HuH-7 (cell line): ENCODE results near the gene UQCRC1.

Source experiments
- DNase-seq: peaks from one replicate; pipeline ENCODE4 v3.0.0; 2011; ENCODE audit warnings: low spot score

Gene UQCRC1

GRCh38 chr3:48571938-48572337, 37.5 kb downstream of the UQCRC1 start:
- no peak for DNase-seq

- DNase-seq = no peak
Measured at GRCh38 chr3:48569808-48570450, 39.5 kb downstream of the UQCRC1 start.

- no peak for DNase-seq
Measured at GRCh38 chr3:48569400-48569799, 40.0 kb downstream of the UQCRC1 start.

DNA sequence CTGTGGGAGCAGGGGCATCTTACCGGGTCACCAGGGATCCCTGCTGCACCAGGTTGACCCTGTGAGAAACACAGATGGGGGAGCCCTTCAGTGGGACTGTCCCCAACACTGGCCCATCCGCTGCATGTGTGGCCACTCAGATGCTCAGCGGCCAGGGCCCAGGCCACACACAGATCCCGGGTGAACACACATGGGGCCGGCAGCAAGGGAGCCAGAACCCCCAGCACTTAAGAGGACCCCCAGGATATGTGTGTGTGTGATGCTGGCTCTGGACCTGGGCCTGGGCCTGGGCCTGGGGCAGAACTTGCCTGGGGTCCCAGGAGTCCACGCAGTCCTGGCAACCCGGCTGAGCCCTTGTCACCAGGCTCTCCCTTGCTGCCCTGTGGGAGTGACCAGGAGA, 41.0 kb downstream of the UQCRC1 start:
- DNase-seq = no peak

DNA sequence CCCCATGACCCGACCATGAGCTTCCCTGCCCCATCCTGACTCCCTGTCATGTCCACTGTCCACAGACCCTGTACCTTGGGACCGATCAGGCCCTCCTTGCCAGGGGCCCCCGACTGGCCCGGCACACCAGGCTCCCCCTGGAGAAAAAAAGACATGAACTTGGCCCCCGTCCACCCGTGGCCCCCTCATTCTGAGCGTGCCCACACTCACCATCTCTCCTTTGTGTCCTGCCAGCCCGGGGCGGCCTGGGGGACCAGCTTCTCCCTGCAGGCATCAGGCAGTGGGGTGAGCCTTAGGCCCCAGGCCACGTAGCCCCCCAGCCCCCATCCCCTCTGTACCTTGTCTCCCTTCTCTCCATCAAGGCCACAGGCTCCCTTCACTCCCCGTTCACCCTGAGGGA, 41.9 kb downstream of the UQCRC1 start:
- no peak for DNase-seq

GRCh38 chr3:48567090-48567489, 42.4 kb downstream of the UQCRC1 start:
- no peak for DNase-seq

DNA sequence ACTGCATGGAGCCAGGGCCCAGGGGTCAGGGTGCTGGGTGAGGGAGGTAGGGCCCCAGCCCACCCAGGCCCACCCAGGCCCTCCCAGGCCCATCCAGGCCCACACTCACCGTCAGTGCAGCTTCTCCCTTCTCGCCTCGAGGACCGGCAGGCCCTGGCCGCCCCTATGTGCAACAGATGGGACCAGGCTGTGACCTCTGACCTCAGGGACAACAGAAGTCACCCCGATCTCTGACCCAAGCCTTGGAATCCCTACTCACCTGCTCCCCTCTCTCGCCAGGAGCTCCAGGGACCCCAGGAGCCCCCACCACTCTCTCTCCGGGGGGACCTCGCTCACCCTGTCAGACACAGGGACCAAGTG, 43.1 kb downstream of the UQCRC1 start:
- no peak for DNase-seq

GRCh38 chr3:48565591-48566400, 43.6 kb downstream of the UQCRC1 start:
- no peak for DNase-seq

GRCh38 chr3:48565186-48565585, 44.3 kb downstream of the UQCRC1 start:
- DNase-seq = no peak

DNA sequence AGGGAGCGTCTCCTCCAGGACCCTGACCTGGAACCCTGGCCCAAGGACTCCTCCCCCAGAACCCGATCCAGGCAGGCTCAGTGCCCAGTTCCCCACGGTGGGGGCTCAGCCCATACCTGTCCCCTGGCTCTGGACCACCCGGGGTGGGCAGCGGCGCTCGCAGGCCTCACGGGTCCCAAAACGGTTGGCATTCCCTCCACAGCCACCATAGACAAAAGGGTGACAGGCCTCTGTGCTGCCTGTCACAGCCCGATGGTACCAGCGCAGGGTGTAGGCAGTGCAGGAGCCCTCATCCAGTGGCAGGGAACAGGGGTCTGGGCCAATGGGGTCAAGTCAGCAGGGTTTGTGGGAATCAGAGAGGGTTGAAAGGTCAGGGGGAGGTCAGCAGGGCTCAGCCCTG, 44.8 kb downstream of the UQCRC1 start:
- no peak for DNase-seq

- no peak for DNase-seq
Measured at GRCh38 chr3:48564022-48564421, 45.4 kb downstream of the UQCRC1 start.

- no peak for DNase-seq
Measured at GRCh38 chr3:48563382-48563918, 46.0 kb downstream of the UQCRC1 start, which contains the start of gene UCN2. UCN2 (minus strand) TSS chr3:48563781; CDS start chr3:48563124, 657 bp downstream.

DNA sequence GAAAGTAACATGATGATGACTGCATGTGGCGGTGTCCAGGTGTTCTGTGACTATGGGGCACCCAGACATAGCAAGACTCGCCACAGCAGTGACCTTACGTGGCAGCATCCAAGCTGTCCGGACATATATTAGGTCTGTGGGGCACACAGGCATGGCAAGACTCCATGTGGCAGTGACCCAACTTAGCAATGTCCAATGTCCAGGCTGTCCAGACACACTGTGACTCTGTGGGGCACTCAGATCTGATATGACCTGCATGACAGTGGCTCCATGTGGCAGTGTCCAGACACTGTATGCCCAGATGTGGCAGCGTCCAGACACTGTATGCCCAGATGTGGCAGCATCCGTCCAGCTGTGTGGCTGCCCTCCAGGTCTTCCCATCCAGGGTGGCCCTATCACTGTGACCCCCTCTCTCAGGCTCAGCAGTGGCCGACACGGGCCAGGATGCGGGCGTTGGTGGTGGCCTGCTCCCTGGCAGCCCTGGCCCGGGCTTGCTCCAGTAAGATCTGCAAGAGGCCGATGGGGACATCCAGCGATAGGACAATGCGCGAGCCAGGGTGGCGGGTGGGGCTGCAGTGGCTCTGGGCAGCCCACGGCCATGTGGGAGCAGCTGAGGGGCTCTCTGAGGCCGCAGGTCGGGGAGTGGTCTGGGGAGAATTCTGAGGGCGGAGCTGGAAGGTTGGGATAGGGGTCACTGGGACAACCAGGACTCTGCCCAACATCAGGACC, 46.9 kb downstream of the UQCRC1 start:
- DNase-seq = no peak

GRCh38 chr3:48561045-48561736, 48.3 kb downstream of the UQCRC1 start:
- DNase-seq = no peak

DNA sequence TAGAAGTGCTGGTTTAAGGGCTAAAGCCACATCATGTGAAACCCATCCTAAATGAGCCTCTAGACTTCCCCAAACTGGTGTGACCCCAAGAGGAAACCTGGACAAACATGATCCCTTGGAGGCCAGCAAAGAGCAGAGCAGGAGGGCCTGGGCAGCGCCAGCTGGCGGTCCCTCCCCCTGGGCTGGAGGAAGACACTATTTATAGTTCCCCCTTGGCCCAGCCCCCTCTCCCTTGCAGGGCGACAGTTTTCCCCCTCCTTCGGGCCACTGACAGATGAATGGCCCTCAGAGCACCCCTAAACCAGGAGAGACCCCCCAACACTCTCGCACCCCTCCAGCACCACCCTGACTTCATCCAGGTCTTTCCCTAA, 48.8 kb downstream of the UQCRC1 start:
- no peak for DNase-seq

DNA sequence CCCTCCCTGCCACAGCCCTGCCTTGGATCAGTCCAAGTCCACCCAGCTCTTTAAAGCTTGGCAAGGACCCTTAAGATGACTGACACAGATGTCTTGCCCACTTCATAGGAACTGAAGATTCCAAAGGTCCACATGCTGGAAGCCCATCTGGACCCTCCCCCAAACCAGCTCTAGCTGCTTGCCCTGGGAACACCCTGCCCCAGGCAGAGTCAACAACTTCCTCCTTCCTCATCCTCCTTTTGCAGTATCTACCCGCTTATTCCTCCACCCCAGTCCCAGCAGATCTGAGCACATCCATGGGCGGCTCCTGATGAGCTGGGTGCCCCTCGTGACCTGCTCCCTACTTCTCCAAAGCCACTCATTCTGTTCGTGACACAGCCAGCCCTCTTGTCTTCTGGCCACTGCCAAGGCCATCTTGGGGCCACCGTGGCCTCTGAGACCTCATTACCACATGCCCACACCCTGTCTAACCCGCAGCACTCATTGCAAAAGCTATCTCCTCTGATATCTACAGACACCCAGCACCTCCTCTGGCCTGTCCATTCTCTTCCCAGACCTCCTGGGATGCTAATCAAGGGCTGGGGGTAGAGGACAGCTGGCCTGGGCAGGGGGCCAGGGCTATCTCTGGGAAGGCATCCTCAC, 50.8 kb downstream of the UQCRC1 start:
- DNase-seq = no peak

GRCh38 chr3:48556796-48557626, 52.4 kb downstream of the UQCRC1 start, which contains the start of gene PFKFB4:
PFKFB4 (minus strand) TSS chr3:48556803; CDS start chr3:48556777, 26 bp downstream.
- DNase-seq = peak; percentile 99

DNA sequence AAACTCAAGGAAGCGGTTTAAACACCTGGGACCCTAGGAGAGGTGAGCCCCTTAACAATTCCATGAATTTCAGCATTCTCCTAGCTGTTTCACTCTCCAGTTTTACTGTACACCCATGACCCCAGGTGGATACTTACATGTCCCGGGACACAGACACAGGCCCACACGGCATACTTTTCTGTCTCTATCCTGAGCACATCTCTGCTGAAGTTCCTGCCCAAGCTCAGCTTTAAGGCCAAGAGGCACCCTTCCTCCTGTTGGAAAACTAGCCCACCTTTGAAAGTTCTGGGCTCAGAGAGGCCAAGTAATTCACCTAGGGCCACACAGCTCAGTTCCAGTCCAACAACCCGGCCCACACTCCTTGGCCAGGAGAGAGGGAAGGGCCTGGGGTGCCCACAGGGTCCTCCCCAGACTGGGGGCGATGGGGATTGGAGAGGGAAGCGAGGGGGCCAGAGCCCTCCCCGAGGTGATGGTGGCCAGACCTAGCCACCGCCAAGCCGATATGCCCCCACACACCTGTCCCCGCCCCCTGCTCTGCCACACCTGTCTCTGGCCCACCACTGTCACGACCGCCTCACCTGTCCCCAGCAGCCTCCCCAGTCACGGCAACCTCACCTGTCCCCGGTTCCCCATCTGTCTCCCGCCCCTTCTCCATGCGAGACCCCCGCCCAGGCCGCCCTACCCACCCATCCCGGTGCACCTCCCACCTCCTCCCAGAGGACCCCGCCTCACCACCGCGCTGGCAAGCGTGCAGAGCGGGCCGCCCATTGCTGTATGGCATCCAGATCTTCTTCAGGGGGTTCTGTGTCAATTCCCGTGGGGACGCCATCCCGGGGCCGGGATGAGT, 53.3 kb downstream of the UQCRC1 start:
- peak; percentile 10 for DNase-seq

DNA sequence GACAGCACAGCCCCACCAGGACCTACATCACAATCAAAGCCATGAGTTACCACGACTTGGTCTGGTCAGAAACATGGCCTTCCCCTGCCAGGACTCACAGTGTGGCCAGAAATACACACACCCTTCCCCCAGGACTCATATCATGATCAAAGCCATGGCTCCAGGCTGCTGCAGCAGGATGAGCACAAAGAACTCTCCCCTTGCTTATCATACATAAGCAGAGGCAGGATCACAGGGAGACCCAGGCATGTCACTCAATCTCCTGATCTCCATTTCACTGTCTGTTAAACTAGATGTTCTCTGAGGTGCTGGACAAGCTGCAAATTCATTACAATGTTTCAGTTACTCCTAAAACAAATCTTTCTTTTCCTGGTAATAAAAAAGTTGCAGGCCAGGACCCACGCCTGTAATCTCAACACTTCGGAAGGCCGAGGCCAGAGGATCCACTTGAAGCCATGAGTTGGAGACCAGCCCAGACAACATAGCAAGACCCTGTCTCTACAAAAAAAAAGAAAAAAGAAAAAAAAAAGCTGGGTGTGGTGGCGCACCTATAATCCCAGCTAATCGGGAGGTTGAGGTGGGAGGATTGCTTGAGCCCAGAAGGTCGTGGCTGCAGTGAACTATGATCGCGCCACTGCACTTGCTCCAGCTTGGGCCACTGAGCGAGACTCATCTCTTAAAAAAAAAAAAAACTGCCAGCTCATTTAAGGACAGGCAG, 54.1 kb downstream of the UQCRC1 start:
- DNase-seq = no peak
